ENCODE results near the gene RGS6. TPM values are rescaled to one million over a fixed set of nuclear protein-coding genes. Genes with fewer than 3 reads are reported as not detected.

RGS6 gene
- total RNA-seq, 1 donor from 2014 or later, result 0.24 TPM

DNA sequence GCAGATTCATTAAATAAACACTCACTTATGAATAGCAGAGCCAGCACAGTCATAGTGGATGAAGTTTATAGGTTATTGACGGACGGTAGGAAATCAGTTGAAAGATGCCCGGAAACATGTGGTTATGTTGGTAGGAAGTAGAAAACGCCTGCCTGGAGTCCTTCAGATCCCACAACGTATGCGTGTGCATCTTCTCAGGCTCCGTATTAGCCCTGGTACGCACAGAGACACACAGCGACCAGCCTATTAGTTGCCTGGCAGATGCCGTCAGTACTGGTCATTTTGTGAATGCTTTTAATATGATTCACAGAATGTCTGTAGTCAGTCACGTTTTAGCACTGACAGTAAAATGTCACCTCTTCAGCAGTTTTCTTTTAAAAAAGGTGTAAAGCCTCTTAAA is 196.4 kb downstream of the RGS6 start:
- H3K36me3 Mint-ChIP-seq (ENCODE audit: unreplicated experiment), result no peaks in the 10 kb centered on the region
- DNase-seq (ENCODE audit: extremely low spot score, unreplicated experiment), result no peak
- H3K27ac Mint-ChIP-seq (ENCODE audit: unreplicated experiment), result no peak overlapping the region
- no peaks in the 10 kb centered on the region for H3K4me1 Mint-ChIP-seq (ENCODE audit: unreplicated experiment)
- TF ChIP-seq, protein P1, sequence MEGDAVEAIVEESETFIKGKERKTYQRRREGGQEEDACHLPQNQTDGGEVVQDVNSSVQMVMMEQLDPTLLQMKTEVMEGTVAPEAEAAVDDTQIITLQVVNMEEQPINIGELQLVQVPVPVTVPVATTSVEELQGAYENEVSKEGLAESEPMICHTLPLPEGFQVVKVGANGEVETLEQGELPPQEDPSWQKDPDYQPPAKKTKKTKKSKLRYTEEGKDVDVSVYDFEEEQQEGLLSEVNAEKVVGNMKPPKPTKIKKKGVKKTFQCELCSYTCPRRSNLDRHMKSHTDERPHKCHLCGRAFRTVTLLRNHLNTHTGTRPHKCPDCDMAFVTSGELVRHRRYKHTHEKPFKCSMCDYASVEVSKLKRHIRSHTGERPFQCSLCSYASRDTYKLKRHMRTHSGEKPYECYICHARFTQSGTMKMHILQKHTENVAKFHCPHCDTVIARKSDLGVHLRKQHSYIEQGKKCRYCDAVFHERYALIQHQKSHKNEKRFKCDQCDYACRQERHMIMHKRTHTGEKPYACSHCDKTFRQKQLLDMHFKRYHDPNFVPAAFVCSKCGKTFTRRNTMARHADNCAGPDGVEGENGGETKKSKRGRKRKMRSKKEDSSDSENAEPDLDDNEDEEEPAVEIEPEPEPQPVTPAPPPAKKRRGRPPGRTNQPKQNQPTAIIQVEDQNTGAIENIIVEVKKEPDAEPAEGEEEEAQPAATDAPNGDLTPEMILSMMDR (IDR thresholded peaks at IDR 0.05), result no peak
- no peak overlapping the region for H3K4me3 Mint-ChIP-seq (ENCODE audit: unreplicated experiment)
- no peaks in the 10 kb centered on the region for H3K27me3 Mint-ChIP-seq (ENCODE audit: unreplicated experiment)
- H3K9me3 Mint-ChIP-seq (ENCODE audit: unreplicated experiment), result peaks cover 1% of the 10 kb centered on the region

GRCh38 chr14:72129291-72129690 is 197.1 kb downstream of the RGS6 start:
- TF ChIP-seq, protein P1 (IDR thresholded peaks at IDR 0.05), result no peak
- Mint-ChIP-seq H3K9me3 (ENCODE audit: unreplicated experiment) (peaks cover 8% of the 10 kb centered on the region), H3K27ac (ENCODE audit: unreplicated experiment) (no peak overlapping the region), H3K36me3 (ENCODE audit: unreplicated experiment) (no peaks in the 10 kb centered on the region), H3K4me1 (ENCODE audit: unreplicated experiment) (no peaks in the 10 kb centered on the region), H3K27me3 (ENCODE audit: unreplicated experiment) (no peaks in the 10 kb centered on the region), H3K4me3 (ENCODE audit: unreplicated experiment) (no peak overlapping the region)
- DNase-seq (ENCODE audit: extremely low spot score, unreplicated experiment), result no peak

DNA sequence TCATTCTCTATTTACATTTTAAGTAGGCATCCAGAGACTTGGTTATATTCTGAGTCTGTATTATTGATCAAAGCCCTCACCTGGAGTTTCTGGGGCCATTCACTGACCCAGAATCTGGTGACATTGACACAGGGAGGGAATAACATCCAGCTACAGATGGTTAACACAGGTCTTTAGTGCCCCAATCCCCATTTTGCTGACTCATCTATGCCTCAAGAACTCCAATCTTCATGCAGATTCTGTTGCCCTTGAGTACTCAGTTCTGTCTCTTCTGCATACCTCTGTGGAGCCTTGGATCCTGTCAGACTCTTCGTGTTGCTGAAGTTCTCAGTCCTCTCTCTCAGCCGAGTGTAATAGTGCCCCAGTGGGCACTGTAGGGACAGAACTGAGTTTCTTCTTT is 208.9 kb downstream of the RGS6 start:
- Mint-ChIP-seq H3K27me3 (ENCODE audit: unreplicated experiment) (no peaks in the 10 kb centered on the region), H3K9me3 (ENCODE audit: unreplicated experiment) (peaks cover 17% of the 10 kb centered on the region), H3K4me3 (ENCODE audit: unreplicated experiment) (no peak overlapping the region), H3K27ac (ENCODE audit: unreplicated experiment) (no peak overlapping the region), H3K4me1 (ENCODE audit: unreplicated experiment) (no peaks in the 10 kb centered on the region), H3K36me3 (ENCODE audit: unreplicated experiment) (no peaks in the 10 kb centered on the region)
- no peak for DNase-seq (ENCODE audit: extremely low spot score, unreplicated experiment)
- TF ChIP-seq, protein P1 (IDR thresholded peaks at IDR 0.05), result no peak

DNA sequence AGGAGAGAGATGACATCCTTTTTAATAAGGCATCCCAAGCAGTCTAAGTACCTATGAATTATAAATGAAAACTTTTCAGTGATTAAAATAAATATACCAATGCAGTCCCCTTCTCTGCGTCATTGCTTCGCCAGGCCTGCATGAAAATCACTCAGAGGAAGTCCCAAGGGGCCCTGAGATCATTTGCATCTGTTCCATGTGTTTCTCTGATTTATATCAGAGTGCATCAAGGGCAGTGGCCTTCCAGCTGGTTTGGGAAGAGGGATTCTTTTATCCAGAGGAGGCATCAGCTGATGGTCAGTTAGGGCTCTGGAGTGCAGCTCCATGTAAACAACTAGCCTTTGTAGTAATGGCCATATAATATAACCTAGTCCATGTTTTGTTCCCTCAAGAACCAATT is 210.1 kb downstream of the RGS6 start:
- H3K4me1 Mint-ChIP-seq (ENCODE audit: unreplicated experiment), result no peaks in the 10 kb centered on the region
- H3K36me3 Mint-ChIP-seq (ENCODE audit: unreplicated experiment), result no peaks in the 10 kb centered on the region
- H3K9me3 Mint-ChIP-seq (ENCODE audit: unreplicated experiment), result peaks cover 18% of the 10 kb centered on the region
- H3K27me3 Mint-ChIP-seq (ENCODE audit: unreplicated experiment), result no peaks in the 10 kb centered on the region
- H3K27ac Mint-ChIP-seq (ENCODE audit: unreplicated experiment), result no peak overlapping the region
- DNase-seq (ENCODE audit: extremely low spot score, unreplicated experiment), result no peak
- no peak overlapping the region for H3K4me3 Mint-ChIP-seq (ENCODE audit: unreplicated experiment)
- TF ChIP-seq, protein P1 (IDR thresholded peaks at IDR 0.05), result no peak

DNA sequence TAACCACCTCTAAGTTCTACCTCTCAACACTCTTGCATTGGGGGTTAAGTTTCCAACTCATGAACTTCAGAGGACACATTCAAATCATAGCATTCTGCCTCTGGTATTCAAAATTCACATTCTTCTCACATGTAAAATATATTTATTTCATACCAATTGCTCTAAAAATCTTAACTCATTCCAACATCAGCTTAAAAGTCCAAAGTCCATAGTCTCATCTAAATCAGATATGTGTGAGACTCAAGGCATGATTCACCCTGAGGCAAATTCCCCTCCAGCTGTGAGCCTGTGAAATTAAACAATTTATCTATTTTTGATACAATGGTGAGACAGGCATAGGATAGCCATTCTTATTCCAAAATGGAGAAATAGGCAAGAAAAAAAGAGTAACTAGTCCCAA is 214.0 kb downstream of the RGS6 start:
- H3K4me1 Mint-ChIP-seq (ENCODE audit: unreplicated experiment), result no peaks in the 10 kb centered on the region
- TF ChIP-seq, protein P1 (IDR thresholded peaks at IDR 0.05), result no peak
- H3K9me3 Mint-ChIP-seq (ENCODE audit: unreplicated experiment), result peaks cover 22% of the 10 kb centered on the region
- no peak for DNase-seq (ENCODE audit: extremely low spot score, unreplicated experiment)
- no peak overlapping the region for H3K4me3 Mint-ChIP-seq (ENCODE audit: unreplicated experiment)
- H3K27ac Mint-ChIP-seq (ENCODE audit: unreplicated experiment), result no peak overlapping the region
- H3K36me3 Mint-ChIP-seq (ENCODE audit: unreplicated experiment), result no peaks in the 10 kb centered on the region
- H3K27me3 Mint-ChIP-seq (ENCODE audit: unreplicated experiment), result no peaks in the 10 kb centered on the region

Data from osteocyte (in vitro differentiated cells).